Esophagus mucosa (tissue), 1 donor: Measurements from ENCODE around the gene CCT6B. TPM values are rescaled to one million over a fixed set of nuclear protein-coding genes. Genes with fewer than 3 reads are reported as not detected.
"Not testable (repeated sequence)": the region's sequence is repeated elsewhere in the genome, so short reads cannot be mapped to it uniquely, and the experiment has no call there.

Source experiments
- ATAC-seq: fragments of 200-7000 bp; cut with Tn5 transposase; one replicate; pipeline ENCODE4 v1.9.1; 2020
- total RNA-seq: library from RNA; stranded (reverse); gene quantifications from one replicate; pipeline ENCODE4 v1.2.4, GENCODE V29; 2023
- donor health status: DM: yes; HTN: yes; CAD: no.

The CCT6B gene
- total RNA-seq, 1 donor from 2014 or later, result 0.96 TPM

DNA sequence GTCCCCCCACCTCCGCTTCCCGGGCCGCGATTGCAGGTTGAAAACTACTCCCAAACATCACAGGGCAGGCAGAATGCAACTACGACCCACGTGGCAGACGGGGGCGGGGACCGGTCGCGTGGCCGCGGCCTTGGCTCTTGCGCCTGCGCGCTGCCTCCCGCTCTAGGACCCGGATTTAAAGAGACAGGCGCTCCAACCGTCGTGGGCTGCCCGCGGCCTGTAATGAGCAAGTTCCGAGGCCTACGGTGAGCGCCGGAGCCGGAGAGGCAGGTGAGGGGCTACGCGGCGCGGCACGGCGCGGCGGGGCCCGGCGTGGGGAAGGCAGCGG, 19.1 kb upstream of the CCT6B start, which contains the start of gene LIG3:
TSS of gene LIG3 (plus strand) at position 160 of the 328 bp plus-strand sequence. CDS start 2,494 bp downstream, outside the sequence.
- ATAC-seq, result peak; percentile 95

DNA sequence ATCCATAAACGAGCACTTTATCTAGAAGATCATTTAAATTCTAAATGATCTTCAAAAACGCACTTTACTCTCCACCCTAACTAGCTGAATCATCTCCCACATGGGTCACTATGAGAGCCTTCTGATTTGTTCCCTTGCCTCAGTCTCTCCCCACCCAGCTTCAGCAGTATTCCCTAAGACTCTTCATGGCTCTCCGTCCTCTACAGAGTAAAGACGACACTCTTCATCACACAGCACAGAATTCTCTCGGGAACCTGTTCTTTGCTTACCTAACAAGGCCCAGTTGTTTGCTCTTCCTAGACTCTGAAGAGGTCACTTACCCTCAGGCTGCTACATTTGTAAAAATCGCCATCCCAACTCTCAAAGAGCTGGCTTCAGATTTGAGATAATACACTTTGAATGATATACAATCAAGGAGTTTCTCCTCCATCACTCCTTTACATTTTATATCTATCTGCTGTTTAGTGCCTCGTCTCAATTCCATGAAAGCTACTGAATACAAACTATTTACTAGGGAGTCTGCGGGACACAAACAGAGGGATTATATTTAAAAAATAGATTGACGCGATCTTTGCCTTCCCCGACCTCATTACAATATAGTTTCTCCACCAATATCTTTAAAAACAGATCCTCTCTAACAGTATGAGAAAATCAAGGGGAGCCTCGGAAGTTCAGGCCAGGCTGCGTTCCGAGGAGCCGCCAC, 18.5 kb upstream of the CCT6B start:
- ATAC-seq, result no peak

DNA sequence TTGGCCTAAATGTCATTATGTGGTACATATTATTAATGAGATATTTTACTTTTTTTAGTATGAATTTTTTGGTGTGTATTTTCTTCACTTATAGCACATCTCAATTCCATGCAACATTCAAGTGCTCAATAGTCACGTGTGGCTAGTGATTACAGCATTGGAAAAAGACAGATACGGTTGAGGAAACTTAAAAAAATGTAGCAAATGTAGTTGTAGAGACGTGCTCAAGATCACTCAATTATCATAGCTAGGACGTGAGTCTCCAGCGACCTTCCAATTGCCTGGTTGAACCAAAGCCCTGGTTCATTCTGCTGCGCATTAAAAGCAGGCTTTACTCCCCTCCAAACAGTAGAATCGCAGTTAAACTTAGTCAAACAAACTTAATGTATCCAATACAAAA, 17.9 kb upstream of the CCT6B start:
- no peak for ATAC-seq

DNA sequence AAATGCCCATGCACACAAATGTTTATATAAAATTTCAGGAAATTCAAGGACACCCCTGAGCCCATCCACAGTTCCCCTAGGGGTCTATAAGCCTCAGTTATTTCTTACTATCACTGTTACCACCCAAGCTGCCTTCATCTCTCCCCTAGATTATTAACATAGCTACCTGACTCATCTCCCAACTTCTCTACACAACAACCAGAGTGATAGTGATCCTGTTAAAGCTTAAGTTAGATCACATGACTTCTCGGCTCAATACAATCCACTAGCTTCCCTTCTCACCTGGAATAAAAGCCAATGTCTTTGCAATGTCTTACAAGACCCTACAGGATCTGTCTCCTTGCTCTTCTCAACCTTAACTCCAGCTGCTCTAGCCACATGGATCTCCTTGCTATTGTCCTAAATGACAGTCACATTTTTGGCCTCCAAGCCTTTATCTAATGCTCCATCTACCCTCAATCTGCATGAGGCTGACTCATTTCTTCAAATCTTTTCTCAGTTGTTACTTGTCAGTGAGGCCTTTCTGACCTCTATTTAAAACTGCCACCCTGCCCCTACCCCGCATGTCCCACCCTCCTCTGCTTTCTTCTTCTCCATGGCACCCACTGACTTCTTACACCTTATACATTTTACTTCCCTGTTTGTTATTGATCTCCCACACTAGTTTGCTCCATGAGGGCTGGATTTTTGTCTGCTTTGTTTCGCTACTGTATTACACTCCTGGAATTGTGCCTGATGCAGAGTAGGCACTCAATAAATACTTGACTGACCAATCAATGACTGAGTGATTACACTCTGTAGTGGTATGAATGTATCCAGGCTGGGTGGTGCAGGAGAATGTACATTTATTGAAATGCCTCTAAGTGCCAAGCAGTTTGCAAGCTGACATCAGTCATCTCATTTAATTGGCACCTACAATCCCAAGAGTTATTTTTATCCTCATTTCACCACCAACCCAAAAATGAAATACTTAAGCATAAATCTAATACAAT, 13.8 kb upstream of the CCT6B start:
- no peak for ATAC-seq

DNA sequence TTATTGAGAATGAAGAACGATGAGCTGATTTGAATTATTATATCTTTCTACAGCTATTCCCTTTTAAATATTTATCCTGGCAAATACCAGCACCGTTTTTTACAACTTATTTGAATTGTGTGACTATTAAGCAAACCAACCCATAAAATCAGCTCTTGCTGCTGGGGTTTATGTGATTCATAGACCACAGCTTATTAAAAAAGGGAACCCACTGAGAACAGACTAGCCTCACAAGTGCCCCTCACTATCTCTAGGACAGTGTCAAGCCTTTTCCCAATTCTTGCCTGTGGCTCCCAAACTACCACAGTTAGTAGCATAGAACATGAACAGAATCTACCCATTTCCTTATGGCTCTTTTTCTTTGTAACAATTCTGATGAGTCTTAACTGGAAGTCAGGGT, 12.9 kb upstream of the CCT6B start:
- no peak for ATAC-seq

DNA sequence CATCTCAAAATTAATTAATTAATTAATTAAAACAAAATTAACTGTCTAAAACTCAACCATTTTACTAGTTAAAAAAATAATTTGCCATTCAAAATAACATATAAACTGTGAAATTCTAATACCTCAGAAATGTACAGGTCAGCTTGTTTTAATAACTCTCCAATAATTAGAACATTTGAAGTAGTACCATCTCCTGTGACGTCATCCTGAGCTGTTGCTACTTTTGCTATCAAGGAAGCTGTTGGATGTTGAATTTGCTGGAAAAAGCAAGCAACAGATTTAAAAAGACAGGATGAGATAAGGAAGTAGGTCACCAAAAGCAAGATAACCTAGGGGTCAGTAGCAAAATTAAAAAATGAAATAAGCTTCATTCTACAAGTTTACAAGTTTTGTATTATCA, 2.8 kb downstream of the CCT6B start:
- ATAC-seq, result no peak

DNA sequence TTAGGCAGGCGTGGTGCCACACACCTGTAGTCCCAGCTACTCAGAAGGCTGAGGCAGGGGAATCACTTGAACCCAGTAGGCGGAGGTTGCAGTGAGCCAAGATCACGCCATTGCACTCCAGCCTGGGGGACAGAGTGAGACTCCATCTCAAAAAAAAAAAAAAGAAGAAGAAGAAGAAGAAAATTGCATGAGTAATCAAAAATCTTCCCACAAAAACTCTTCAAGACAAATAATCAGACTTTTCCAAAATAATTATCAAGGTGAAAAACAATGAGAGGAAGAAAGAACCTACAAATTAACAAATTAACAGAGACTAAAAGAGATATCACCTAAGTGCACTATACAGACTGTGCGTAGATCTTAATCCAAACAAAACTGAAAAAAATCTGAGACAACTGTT, 10.5 kb downstream of the CCT6B start:
- not testable (repeated sequence) for ATAC-seq

DNA sequence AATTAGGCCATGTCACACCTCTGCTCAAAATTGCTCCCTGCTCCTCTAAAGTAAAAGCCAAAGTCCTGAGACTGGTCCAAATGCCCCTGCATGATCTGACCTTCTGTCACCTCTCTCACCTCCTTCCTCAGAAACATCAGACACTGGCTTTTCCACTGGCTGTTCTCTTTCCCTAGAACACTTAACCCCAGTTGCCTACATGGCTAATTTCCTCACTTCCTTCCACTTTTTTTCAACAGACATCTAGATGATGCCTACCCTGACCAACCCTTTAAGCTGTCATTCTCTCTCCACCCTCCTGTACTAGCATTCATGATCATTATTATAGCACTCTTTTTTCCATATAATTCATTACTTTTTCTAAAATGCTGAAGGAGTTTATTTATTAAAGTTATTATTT, 31.0 kb downstream of the CCT6B start:
- no peak for ATAC-seq

DNA sequence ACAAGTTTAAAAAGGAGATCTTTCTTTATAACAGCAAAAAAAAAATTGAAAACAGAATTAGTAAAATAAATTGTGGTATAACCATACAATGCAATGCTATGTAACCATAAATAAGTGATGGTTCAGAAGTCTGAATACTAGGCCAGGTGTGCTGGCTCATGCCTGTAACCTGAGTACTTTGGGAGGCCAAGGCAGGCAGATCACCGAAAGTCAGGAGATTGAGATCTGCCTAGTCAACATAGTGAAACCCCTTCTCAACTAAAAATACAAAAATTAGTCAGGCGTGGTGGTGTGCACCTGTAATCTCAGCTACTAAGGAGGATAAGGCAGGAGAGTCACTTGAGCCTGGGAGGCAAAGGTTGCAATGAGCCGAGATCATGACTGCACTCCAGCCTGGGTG, 34.6 kb downstream of the CCT6B start:
- ATAC-seq, result no peak

DNA sequence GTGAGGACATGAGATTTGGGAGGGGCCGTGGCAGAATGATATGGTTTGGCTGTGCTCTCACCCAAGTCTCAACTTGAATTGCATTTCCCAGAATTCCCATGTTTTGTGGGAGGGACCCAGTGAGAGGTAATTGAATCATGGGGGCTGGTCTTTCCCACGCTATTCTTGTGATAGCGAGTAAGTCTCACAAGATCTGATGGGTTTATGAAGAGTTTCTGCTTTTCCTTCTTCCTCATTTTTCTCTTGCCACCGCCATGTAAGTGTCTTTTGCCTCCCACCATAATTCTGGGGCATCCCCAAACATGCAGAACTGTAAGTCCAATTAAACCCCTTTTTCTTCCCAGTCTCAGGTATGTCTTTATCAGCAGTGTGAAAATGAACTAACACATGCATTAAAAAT, 40.6 kb downstream of the CCT6B start:
- no peak for ATAC-seq

DNA sequence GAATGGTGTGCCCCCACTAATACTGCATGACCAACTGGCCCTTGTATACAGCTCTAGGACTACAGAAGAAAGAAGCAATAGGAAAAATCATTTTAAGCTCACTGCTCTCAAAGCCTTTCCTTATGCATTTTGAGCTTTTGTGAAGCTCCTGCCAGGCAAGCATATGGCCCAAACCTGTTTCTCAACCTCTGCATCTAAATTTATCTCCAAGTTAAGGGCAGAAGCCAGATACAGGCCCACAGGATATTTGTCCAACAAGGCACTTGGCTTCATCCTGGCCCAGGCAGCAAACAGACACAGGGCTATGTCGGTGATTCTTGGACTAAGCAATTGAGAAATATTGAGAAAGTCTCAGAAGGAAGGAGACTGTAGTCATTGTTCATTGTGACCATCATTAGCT, 43.9 kb downstream of the CCT6B start:
- no peak for ATAC-seq

DNA sequence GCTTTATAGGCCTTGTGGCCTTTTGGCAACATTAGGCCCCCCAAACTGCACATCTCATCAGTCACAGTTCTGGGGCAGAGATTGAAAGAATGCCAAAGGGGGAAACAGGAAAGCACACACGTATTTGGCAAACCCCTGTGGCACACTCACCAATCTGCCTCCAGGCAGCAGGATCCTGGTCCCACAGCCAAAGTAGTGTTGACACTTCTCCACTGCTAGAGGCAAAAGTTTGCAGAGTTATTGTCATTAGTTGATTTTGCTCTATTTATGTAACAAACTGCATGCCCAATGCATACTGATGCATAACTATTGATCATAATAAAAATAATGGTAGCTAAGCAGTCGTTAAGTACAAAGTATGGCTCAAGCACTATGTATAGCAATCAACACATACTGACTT, 45.1 kb downstream of the CCT6B start:
- ATAC-seq, result no peak

DNA sequence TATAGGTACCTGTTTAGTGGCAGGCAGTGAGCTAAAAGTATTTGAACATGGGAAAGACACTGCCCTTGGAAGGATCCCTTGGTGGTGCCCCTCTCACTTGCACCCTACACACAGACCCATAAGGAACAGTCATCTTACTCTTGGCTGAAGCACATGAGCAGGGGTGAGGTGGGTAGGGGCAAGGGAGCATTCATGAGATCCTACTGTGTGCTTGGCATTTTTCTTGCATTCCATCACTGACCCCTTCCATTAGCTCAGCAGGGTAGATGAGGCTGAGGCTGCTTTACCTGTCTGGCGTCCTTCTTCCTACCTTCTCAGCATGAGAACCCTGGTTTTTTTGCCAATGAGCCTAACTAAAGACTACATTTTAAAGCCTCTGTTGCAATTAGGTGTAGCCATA, 48.3 kb downstream of the CCT6B start:
- no peak for ATAC-seq

DNA sequence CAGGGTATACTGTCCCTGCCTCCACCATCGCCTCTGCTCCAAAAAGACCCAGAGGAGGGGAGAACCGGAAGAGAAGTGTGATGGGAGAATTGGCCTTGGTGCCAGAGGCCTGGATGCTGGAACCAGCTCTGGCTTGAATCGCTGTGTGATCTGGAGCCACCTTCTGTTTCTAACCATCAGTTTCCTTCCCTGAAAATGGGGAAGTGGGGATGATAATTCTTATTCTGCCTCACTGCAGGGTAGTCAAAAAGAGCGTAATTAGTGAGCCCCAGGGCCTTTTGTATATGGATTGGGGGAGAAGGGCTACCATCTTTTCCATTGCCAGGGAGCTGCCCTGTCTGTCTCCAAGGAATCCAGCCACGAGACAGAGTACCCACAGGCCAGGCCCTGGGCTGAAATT, 52.2 kb downstream of the CCT6B start:
- no peak for ATAC-seq

DNA sequence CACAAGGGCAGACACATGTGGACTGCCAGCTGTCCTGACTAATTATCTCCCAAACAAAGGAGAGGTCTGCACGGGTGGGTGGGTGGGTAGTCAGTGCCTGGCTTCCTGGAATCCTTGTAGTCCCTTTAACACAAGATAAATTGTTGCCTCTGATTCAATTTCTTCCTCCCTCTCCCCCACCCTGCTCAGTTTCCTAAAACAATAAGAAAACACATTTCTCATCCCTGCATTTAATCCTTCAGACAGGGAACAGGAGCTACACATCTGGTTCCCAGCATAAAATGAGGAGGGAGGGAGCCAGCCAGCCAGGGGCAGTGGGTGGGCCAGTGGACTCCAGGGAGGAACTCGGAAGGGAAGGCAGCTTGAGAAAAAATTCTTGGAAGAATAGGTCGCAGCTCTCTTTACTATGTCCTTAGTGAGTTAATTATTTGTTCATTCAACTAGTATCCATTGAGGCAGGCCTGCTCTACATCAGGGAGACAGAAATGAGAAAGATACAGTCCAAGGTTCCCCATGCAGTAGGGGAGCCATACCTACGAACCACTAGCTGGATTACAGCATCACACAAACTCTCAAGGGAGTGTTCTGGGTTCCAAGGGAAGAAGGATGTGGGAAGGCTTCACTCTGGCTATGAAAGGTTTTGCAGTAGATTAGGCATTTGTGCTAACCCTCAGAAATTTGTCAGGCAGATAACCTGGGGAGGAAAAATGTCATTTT, 58.3 kb downstream of the CCT6B start:
- ATAC-seq, result no peak

DNA sequence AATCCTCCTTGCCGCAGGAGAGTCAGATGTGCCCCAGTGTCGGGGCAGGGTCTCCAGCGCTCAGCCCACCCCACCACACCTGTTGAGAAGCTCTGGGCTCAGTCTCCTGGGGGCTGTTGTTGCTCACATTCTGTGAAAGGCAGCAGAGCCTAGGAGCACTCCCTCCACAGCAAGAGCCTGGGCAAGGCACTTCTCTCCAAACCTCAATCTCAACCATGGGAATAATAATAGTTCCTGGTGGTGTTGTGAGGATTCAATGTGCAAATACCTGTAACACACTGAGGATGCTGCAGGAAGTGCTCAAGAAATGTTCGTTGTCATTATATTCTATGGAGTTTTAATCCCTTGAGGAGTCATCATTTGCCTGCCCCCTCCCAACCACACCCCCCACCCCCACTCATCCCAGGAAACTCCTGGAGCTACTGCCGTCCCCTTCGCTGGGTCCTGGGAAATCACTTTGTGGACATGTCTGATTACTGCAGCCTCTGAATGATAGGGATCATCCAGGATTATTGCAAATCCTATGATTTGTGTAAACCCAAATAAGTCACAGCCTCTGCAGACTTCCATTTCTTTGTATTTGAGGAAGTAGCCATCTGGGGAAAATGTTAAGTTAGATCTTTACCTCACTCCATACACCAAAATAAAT, 61.5 kb downstream of the CCT6B start:
- ATAC-seq, result no peak

DNA sequence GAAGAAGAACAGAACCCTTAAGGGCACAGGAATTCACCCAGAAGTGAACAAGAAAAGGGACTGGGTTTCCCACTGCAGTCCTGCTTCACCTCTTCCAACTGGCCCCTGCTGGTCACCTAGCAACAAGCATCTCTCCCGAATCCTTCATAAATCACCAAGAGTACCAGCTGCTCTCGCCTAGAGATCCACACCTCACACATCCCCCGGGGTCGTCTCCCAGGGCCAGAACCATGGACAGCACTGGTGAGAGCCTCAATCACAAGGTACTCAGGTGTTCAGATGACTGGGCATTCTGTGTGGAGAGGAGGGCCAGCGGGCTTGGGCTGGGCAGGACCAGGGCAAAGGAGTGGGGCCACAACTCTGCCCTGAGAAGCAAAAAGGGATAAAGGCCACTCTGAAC, 65.9 kb downstream of the CCT6B start:
- no peak for ATAC-seq

DNA sequence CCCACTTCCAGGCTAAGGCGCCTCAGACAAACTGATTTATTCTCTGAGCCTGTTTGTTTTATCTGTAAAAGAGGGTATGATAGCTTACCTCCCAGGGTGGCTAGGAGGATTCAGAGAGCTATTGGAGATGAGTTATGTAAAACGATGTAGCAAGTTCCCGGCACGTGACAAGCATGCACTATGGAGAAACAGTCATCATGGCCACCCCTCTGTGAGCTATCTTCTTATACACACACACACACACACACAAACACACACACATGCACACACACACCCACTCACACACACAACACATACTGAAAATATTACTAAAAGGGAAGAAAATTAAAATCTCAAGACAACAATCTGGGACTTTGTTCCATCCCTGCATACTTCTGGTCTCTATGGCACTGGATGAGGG, 66.3 kb downstream of the CCT6B start:
- no peak for ATAC-seq

DNA sequence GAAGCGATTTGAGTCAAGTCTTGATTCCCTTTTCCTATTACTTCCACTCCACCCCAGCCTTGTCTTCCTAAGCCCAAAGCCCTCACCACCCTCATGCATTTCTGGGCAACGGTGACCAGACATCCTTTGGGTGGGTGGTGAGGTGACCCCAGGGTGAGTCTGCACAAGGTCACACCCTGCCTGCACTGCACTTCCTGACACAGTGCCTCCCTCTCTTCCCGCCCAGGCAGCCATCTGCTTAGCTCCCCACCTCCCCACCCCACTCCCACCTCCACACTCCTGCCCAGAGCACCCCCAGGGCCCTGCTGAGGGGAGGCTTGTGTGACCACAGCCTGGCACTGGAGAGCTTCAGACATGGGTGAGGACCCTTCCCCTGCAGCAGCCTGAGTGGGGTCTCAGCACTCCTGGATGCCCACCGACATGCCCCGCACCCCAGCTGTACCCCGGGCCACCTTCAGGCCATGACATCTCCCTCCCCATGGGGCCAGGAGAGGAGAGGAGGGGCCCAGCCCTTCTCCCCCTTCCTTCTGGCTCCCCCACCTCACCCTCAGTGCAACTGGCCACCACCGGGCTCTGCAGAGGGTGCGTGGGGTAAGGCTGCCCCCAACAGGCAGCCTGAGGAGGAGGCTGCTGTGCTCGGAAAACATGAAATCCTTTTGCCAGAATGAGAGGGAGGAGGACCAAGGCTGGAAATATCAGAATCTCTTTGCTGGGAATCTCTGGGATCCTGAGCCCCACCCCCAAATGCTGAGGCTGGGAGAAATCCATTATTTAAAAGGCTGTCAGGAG, 68.6 kb downstream of the CCT6B start:
- peak; percentile 25 for ATAC-seq

DNA sequence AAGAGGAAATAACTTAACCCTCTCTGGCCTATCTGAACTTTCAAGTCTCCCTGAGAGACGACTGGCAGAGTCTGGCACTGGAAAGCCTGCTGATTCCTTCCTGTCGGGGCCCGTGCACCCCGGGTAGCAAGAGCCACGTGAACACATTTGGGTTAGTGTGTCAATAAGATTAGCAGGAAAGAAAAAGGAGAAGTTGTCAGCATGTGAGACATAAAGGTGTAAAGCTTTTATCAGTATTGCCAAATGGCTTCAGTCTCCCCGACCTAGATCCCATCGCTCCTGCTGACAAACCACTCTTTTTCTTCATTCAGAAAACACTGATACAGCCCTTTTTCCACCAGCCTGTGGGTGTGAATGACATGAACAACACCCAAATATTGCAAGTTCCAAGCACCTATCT, 74.4 kb downstream of the CCT6B start:
- ATAC-seq, result no peak

DNA sequence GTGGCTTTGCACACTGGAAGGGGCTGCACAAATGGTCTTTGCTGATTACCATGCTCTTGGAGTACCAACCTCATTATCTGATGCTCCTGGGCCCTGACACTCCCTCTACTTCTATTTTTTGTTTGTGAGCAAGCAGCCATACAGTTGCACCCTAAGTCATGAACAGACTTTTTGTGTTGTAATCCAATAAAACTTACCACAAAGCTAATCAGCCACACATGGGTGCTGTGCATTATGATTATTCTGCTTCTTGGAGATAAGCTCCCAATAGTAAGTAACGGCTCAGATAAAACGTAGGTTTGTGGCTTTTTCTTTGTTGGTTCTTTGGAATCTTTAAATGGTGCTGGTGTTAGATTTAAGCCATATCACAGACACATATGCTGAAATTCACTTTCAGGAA, 76.2 kb downstream of the CCT6B start:
- no peak for ATAC-seq

DNA sequence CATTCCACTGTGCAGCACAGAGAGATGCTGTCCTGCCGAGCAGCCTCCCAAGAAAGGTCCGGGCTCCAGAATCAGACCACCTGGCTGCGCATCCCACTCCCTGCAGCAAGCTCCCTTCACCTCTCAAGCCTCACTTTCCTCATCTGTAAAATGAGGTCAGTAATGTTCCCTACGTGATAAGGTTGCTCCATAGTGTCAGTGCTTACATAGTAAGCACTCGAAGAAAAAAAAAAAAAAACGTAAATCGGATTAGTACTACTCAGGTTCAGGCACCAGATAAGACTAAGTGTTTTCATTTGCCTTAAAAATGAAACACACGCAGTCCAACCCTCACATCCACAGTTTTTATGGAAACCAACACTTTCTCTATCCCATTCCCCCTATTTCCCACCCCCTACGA, 76.7 kb downstream of the CCT6B start:
- ATAC-seq, result no peak
